HEK293T (cell line): Measurements from ENCODE around the gene CC2D1A.

Experiments used
- ARNT ChIP-seq: fragments of 450-650 bp; IDR thresholded peaks from 2 replicates; pipeline ENCODE4 v1.6.1; 2017; ENCODE audit warnings: mild to moderate bottlenecking
- BHLHE40 ChIP-seq: fragments of 450-650 bp; IDR thresholded peaks from 2 replicates; pipeline ENCODE4 v1.6.1; 2016; ENCODE audit warnings: mild to moderate bottlenecking, moderate library complexity, borderline replicate concordance
- ELF4 ChIP-seq: fragments of 450-650 bp; IDR thresholded peaks from 2 replicates; pipeline ENCODE4 v1.6.1; 2017; ENCODE audit warnings: antibody characterized with exemption
- FOXA1 ChIP-seq: fragments of 450-650 bp; IDR thresholded peaks from 2 replicates; pipeline ENCODE4 v1.6.1; 2016; ENCODE audit warnings: mild to moderate bottlenecking
- FOXK2 ChIP-seq: fragments of 450-650 bp; IDR thresholded peaks from 2 replicates; pipeline ENCODE4 v1.6.1; 2016; ENCODE audit warnings: mild to moderate bottlenecking
- FOXM1 ChIP-seq: fragments of 450-650 bp; IDR thresholded peaks from 2 replicates; pipeline ENCODE4 v1.6.1; 2017; ENCODE audit warnings: mild to moderate bottlenecking, borderline replicate concordance
- HDGF ChIP-seq: fragments of 450-650 bp; IDR thresholded peaks from 2 replicates; pipeline ENCODE4 v1.6.1; 2017; ENCODE audit warnings: antibody characterized with exemption, borderline replicate concordance
- L3MBTL2 ChIP-seq: fragments of 450-650 bp; conservative IDR thresholded peaks from 2 replicates; pipeline ENCODE4 v1.6.1; 2016; ENCODE audit warnings: mild to moderate bottlenecking
- LEF1 ChIP-seq: fragments of 450-650 bp; IDR thresholded peaks from 2 replicates; pipeline ENCODE4 v1.6.1; 2017; ENCODE audit warnings: mild to moderate bottlenecking, borderline replicate concordance
- NFRKB ChIP-seq: fragments of 450-650 bp; IDR thresholded peaks from 2 replicates; pipeline ENCODE4 v1.6.1; 2016; ENCODE audit warnings: mild to moderate bottlenecking, moderate library complexity
- PKNOX1 ChIP-seq: fragments of 450-650 bp; IDR thresholded peaks from 2 replicates; pipeline ENCODE4 v1.6.1; 2016
- SP1 ChIP-seq: fragments of 450-650 bp; IDR thresholded peaks from 2 replicates; pipeline ENCODE4 v1.6.1; 2017
- TARDBP ChIP-seq: fragments of 450-650 bp; IDR thresholded peaks from 2 replicates; pipeline ENCODE4 v1.6.1; 2016
- ZNF384 ChIP-seq: fragments of 450-650 bp; IDR thresholded peaks from 2 replicates; pipeline ENCODE4 v1.6.1; 2016

GRCh38 chr19:13914777-13915176, 8.8 kb downstream of the CC2D1A start:
- TF ChIP-seq PKNOX1, result no peak
- TF ChIP-seq SP1, result no peak
- no peak for TF ChIP-seq NFRKB
- TF ChIP-seq BHLHE40, result no peak
- no peak for TF ChIP-seq FOXK2
- TF ChIP-seq TARDBP, result no peak
- no peak for TF ChIP-seq FOXA1
- no peak for TF ChIP-seq HDGF
- no peak for TF ChIP-seq ARNT
- no peak for TF ChIP-seq LEF1
- no peak for TF ChIP-seq ELF4
- TF ChIP-seq ZNF384, result no peak
- no peak for TF ChIP-seq FOXM1
- no peak for TF ChIP-seq L3MBTL2
